LNCaP clone FGC (cell line): Measurements from ENCODE around the gene TCN2.
"Not testable (repeated sequence)": the region's sequence is repeated elsewhere in the genome, so short reads cannot be mapped to it uniquely, and the experiment has no call there.

Source experiments
- DNase-seq: peaks from one replicate; pipeline ENCODE4 v3.0.0-alpha.2; 2011; ENCODE audit warnings: low read depth
- H3K4me3 ChIP-seq: 2 replicates; pipeline ENCODE4 v1.5.1; 2011; ENCODE audit warnings: mild to moderate bottlenecking, low read depth, low read length, control low read depth
- TF ChIP-seq, protein P1 (sequence below): IDR thresholded peaks from 2 replicates; pipeline ENCODE4 v1.5.1; 2012; ENCODE audit warnings: mild to moderate bottlenecking; ENCODE audit not compliant: control insufficient read depth, insufficient read depth; ENCODE audit errors: extremely low read depth

TCN2 gene

DNA sequence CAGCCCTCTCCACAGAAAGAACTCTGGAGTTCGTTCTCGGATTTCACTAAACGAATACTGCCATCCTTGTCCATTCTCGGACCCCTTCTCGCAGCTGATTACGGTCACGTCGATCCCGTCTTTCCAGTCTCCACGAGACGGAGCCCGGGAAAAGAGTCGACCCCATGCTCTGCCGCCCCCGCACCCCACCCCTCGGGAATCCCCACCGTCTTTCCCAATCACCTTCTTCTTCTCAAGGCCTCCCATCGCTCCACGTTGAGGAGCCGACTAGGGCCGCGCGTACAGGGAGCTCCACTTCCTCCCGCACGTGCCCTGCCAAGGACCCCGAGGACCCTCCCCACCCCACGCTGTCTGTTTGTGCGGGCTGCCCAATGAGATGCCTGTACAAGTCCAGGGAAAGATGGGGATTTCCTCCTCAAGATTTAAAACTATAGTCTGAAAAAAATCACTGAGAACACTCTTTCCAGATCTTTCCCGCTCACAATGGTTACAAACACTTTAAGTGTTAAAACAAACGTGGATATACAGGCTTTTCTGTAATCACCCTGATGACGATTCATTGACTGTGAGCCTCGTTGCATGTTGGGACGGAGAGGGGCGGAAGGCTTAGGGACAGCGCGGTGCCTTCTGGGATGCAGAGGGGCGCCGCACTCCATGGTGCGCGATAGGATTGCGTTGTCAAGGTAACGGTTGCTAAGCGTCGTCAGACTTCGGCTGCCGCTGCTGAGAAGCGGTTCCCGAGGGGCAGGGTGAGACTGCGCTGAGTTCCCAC, 15.2 kb upstream of the TCN2 start, which contains the start of gene PES1:
Gene PES1 (minus strand): TSS at position 323 of the 772 bp plus-strand sequence. CDS start 77 bp downstream, at position 246.
- H3K4me3 ChIP-seq, result peak within 1 kb of the TSS; percentile 68
- peak; percentile 96 for DNase-seq
- TF ChIP-seq, protein P1, sequence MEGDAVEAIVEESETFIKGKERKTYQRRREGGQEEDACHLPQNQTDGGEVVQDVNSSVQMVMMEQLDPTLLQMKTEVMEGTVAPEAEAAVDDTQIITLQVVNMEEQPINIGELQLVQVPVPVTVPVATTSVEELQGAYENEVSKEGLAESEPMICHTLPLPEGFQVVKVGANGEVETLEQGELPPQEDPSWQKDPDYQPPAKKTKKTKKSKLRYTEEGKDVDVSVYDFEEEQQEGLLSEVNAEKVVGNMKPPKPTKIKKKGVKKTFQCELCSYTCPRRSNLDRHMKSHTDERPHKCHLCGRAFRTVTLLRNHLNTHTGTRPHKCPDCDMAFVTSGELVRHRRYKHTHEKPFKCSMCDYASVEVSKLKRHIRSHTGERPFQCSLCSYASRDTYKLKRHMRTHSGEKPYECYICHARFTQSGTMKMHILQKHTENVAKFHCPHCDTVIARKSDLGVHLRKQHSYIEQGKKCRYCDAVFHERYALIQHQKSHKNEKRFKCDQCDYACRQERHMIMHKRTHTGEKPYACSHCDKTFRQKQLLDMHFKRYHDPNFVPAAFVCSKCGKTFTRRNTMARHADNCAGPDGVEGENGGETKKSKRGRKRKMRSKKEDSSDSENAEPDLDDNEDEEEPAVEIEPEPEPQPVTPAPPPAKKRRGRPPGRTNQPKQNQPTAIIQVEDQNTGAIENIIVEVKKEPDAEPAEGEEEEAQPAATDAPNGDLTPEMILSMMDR, result no peak

DNA sequence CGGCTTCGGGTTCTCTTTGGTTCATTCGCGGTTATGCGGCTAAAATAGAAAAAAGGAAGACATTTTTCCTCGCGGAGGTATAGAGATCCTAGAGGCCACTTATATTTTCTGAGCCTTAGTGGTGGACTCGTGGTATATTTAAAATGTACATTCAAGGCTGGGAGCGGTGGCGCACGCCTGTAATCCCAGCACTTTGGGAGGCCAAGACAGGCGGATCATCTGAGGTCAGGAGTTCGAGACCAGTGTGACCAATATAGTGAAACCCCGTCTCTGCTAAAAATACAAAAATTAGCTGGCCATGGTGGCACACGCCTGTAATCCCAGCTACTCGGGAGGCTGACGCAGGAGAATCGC, 14.6 kb upstream of the TCN2 start:
- not testable (repeated sequence) for DNase-seq, H3K4me3 ChIP-seq

DNA sequence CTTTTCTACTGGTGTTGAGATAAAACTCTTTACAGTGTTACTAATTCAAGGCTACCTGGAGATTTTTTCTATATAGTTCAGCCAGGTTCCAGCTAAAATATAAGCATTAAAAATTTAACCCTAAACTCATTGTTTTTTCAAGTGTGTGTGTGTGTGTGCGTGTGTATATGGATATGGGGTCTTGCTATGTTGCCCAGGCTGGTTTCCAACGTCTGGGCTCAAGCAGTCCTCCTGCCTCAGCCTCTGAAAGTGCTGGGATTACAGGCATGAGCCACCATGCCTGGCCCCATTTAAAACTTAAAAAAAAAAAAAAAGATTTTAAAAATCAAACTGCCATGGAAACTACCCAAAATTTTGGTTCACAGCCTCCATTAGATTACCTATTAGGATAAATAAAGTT, 10.8 kb upstream of the TCN2 start:
- DNase-seq, result no peak
- H3K4me3 ChIP-seq, result no peak overlapping the region
- TF ChIP-seq, protein P1, result no peak

DNA sequence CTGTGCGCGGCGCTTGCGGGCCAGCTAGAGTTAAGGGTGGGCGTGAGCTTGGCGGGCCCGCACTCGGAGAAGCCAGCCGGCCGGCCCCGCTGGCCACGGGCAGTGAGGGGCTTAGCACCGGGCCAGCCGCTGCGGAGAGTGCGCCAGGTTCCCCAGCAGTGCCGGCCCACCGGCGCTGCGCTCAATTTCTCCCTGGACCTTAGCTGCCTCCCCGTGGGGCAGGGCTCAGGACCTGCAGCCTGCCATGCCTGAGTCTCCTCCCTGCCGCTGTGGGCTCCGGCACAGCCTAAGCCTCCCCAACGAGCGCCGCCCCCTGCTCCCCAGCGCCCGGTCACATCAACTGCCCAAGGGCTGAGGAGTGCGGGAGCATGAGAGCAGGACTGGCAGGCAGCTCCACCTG, 10.1 kb upstream of the TCN2 start:
- no peak overlapping the region for H3K4me3 ChIP-seq
- TF ChIP-seq, protein P1, result no peak
- DNase-seq, result no peak

DNA sequence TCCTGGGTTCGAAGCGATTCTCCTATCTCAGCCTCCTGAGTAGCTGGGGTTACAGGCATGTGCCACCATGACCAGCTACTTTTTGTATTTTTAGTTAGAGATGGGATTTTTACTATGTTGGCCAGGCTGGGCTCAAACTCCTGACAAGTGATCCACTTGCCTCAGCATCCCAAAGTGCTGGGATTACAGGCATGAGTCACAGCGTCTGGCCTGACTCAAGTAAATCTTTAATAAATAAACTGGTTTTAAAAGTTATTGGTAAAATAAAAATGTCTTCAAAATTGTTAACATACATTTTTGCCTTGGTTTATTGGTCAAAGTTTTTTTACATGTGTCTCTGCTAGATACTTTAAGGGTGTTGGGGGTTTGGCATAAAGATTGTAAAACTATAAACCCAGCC, 8.0 kb upstream of the TCN2 start:
- TF ChIP-seq, protein P1, result no peak
- no peak overlapping the region for H3K4me3 ChIP-seq
- DNase-seq, result no peak

DNA sequence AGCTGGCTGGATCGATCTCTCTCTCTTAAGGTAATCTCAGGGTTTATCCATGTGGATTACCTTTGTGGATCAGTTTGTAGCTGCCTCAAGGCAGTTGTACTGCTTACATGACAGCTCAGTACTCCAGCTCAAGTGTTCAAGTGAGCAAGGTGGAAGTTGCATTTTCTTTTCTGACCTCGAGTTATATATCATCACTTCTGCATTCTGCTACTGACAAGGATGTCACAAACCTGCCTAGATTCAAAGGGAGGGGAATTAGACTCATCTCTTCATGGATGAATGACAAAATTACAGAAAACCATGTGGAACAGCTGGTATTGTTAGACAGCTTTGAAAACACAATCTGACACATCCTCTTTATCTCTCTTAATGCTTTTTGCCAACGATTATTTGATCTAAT, 6.1 kb upstream of the TCN2 start:
- TF ChIP-seq, protein P1, result no peak
- no peak overlapping the region for H3K4me3 ChIP-seq
- no peak for DNase-seq

DNA sequence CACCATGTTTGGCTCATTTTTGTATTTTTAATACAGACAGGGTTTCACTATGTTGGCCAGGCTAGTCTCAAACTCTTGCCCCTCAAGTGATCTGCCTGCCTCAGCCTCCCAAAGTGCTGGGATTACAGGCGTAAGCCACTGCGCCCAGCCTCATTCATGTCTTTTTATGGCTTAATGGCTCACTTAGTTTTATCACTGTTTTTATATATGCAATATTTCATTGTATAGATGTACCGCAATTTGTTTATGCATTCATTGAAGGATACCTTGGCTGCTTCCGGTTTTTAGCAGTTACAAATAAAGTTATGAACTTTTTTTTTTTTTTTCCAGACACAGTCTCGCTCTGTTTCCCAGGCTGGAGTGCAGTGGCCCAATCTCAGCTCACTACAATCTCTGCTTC, 5.5 kb upstream of the TCN2 start:
- no peak overlapping the region for H3K4me3 ChIP-seq
- TF ChIP-seq, protein P1, result no peak
- DNase-seq, result no peak
